GM23338 (cell line): ENCODE measurements around the gene SEMG1. TPM values are rescaled to one million over a fixed set of nuclear protein-coding genes. Genes with fewer than 3 reads are reported as not detected.

Experiments
- ATAC-seq: fragments of 200-7000 bp; cut with Tn5 transposase; 3 replicates; pipeline ENCODE4 v1.9.1; 2020
- DNase-seq: peaks from one replicate; pipeline ENCODE4 v3.0.0-alpha.2; 2015; ENCODE audit warnings: low spot score
- H2AFZ ChIP-seq: fragments of 200-600 bp; sonication (generic); 2 replicates; pipeline ENCODE4 v1.8.0; 2016; ENCODE audit warnings: antibody characterized with exemption, mild to moderate bottlenecking, moderate library complexity
- H3F3A ChIP-seq: fragments of 200-600 bp; sonication (generic); replicated peaks from 2 replicates; pipeline ENCODE4 v1.8.0; 2017; ENCODE audit warnings: antibody characterized with exemption, mixed run types, low read depth
- H3K27ac ChIP-seq: fragments of 200-600 bp; sonication (generic); 2 replicates; pipeline ENCODE4 v1.6.1; 2016; ENCODE audit warnings: low read depth
- H3K27me3 ChIP-seq: fragments of 200-600 bp; sonication (generic); 2 replicates; pipeline ENCODE4 v1.8.0; 2016; ENCODE audit warnings: mild to moderate bottlenecking, mixed run types, moderate library complexity; ENCODE audit not compliant: insufficient read depth
- H3K36me3 ChIP-seq: fragments of 200-600 bp; sonication (generic); 2 replicates; pipeline ENCODE4 v1.8.0; 2016; ENCODE audit warnings: mild to moderate bottlenecking; ENCODE audit not compliant: insufficient read depth
- H3K4me1 ChIP-seq: fragments of 200-600 bp; sonication (generic); 2 replicates; pipeline ENCODE4 v1.8.0; 2016; ENCODE audit warnings: mild to moderate bottlenecking, moderate library complexity; ENCODE audit not compliant: insufficient read depth
- H3K4me2 ChIP-seq: fragments of 200-600 bp; sonication (generic); 2 replicates; pipeline ENCODE4 v1.7.1; 2017; ENCODE audit warnings: mixed run types
- H3K4me3 ChIP-seq: fragments of 200-600 bp; sonication (generic); 2 replicates; pipeline ENCODE4 v1.6.1; 2016; ENCODE audit warnings: mixed run types
- H3K79me2 ChIP-seq: fragments of 200-600 bp; sonication (generic); replicated peaks from 2 replicates; pipeline ENCODE4 v1.8.0; 2017; ENCODE audit warnings: mild to moderate bottlenecking; ENCODE audit not compliant: insufficient read depth
- H3K9me2 ChIP-seq: fragments of 200-600 bp; sonication (generic); 2 replicates; pipeline ENCODE4 v1.8.0; 2017; ENCODE audit not compliant: insufficient read depth
- H4K20me1 ChIP-seq: fragments of 200-600 bp; sonication (generic); replicated peaks from 2 replicates; pipeline ENCODE4 v1.8.0; 2017; ENCODE audit warnings: mild to moderate bottlenecking; ENCODE audit not compliant: insufficient read depth
- H3K27ac Mint-ChIP-seq: 2 replicates; pipeline ENCODE4 v1.8.0; 2020; ENCODE audit warnings: inconsistent platforms, mild to moderate bottlenecking, moderate library complexity, mixed read lengths
- H3K27me3 Mint-ChIP-seq: 3 replicates; pipeline ENCODE4 v1.8.0; 2022; ENCODE audit warnings: low read depth, mild to moderate bottlenecking, moderate library complexity, mixed read lengths, inconsistent platforms; ENCODE audit not compliant: insufficient read depth, poor library complexity
- H3K36me3 Mint-ChIP-seq: 3 replicates; pipeline ENCODE4 v1.8.0; 2021; ENCODE audit warnings: low read depth, mild to moderate bottlenecking, inconsistent platforms, moderate library complexity, mixed read lengths
- H3K4me1 Mint-ChIP-seq: 3 replicates; pipeline ENCODE4 v1.8.0; 2020; ENCODE audit warnings: mild to moderate bottlenecking, inconsistent platforms, mixed read lengths
- H3K4me3 Mint-ChIP-seq: 3 replicates; pipeline ENCODE4 v1.8.0; 2021; ENCODE audit warnings: moderate library complexity, mild to moderate bottlenecking, inconsistent platforms, mixed read lengths
- H3K9me3 Mint-ChIP-seq: 3 replicates; pipeline ENCODE4 v1.8.0; 2020; ENCODE audit warnings: moderate library complexity, mild to moderate bottlenecking, inconsistent platforms, mixed read lengths
- CREB1 ChIP-seq: fragments of 250-450 bp; sonication (Bioruptor Pico); IDR thresholded peaks from 2 replicates; pipeline ENCODE4 v1.5.0; 2020; ENCODE audit warnings: low read depth, mild to moderate bottlenecking, moderate library complexity
- EZH2phosphoT487 ChIP-seq: fragments of 200-600 bp; sonication (generic); IDR thresholded peaks from one replicate; pipeline ENCODE4 v1.8.1; 2018; ENCODE audit warnings: antibody characterized with exemption; ENCODE audit not compliant: unreplicated experiment
- JUNB ChIP-seq: IDR thresholded peaks from one replicate; pipeline ENCODE4 v1.6.1; 2016; ENCODE audit warnings: antibody characterized with exemption; ENCODE audit not compliant: unreplicated experiment
- NANOG ChIP-seq: IDR thresholded peaks from 2 replicates; pipeline ENCODE4 v1.6.1; 2016; ENCODE audit warnings: antibody characterized with exemption, borderline replicate concordance
- POLR2AphosphoS5 ChIP-seq: IDR thresholded peaks from 2 replicates; pipeline ENCODE4 v1.6.1; 2016; ENCODE audit warnings: antibody characterized with exemption, low read depth
- STAT1 ChIP-seq: IDR thresholded peaks from one replicate; pipeline ENCODE4 v1.6.1; 2016; ENCODE audit warnings: antibody characterized with exemption; ENCODE audit not compliant: unreplicated experiment
- ZNF114 ChIP-seq: fragments of 250-450 bp; sonication (Bioruptor Pico); IDR thresholded peaks from 2 replicates; pipeline ENCODE4 v1.5.0; 2020; ENCODE audit warnings: mild to moderate bottlenecking, moderate library complexity
- ZNF331 ChIP-seq: fragments of 250-450 bp; sonication (Bioruptor Pico); IDR thresholded peaks from 2 replicates; pipeline ENCODE4 v1.5.0; 2020; ENCODE audit warnings: low read depth, mild to moderate bottlenecking, moderate library complexity
- polyA plus RNA-seq: library from polyadenylated mRNA; unstranded; fragments of >200 nt; fragmentation: Nextera tagmentation; extraction: Ambion mirVana; gene quantifications from 2 replicates; pipeline ENCODE4 v1.2.1, GENCODE V29; 2016
- total RNA-seq: library from RNA; depleted of rRNA; stranded (reverse); fragments of >200 nt; shearing (Covaris generic); gene quantifications from 2 replicates; pipeline ENCODE4 v1.2.3, GENCODE V29; 2014
- TF ChIP-seq, protein P1 (sequence below): IDR thresholded peaks from 2 replicates; pipeline ENCODE4 v1.6.1; 2016; ENCODE audit warnings: antibody characterized with exemption
- TF ChIP-seq, protein P2 (sequence below): IDR thresholded peaks from one replicate; pipeline ENCODE4 v1.6.1; 2018; ENCODE audit warnings: antibody characterized with exemption; ENCODE audit not compliant: unreplicated experiment

The SEMG1 gene
- total and polyA plus RNA-seq, 2 experiments from 2014 or later = 3.3 to 5.7 TPM

DNA sequence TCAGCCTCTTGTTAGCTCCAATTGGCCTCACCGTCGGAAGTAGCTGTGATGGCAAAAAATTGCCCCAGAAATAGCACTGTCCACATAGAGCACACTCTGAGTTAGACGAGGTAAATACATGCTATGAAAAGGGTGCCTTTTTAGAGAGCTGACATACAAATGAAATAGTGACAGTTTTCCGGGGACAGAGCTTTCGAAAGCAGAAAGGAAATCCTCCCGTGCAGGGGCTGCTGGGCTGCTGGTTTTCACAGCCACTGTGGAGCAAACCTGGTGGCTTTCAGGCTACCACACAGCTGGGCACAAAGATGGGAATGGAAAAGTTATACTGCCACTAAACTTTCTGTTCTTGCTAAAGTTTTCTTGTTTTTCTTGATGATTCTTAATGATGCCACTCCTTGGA lies 39.3 kb downstream of the SEMG1 start:
- no peak overlapping the region for H3K27ac Mint-ChIP-seq
- Histone ChIP-seq H4K20me1 (no peaks in the 10 kb centered on the region), H3F3A (no peaks in the 10 kb centered on the region), H3K4me2 (no peak overlapping the region), H3K4me1 (no peaks in the 10 kb centered on the region), H2AFZ (no peak overlapping the region), H3K27me3 (no peaks in the 10 kb centered on the region), H3K4me3 (no peak overlapping the region), H3K9me2 (no peaks in the 10 kb centered on the region), H3K79me2 (no peaks in the 10 kb centered on the region), H3K36me3 (no peaks in the 10 kb centered on the region), H3K27ac (no peak overlapping the region)
- no peaks in the 10 kb centered on the region for H3K4me1 Mint-ChIP-seq
- H3K27me3 Mint-ChIP-seq = peaks cover under 1% of the 10 kb centered on the region
- ATAC-seq (no peak), DNase-seq (no peak)
- H3K36me3 Mint-ChIP-seq = no peaks in the 10 kb centered on the region
- no peak for TF ChIP-seq POLR2AphosphoS5
- no peak for TF ChIP-seq STAT1
- H3K9me3 Mint-ChIP-seq = no peaks in the 10 kb centered on the region
- H3K4me3 Mint-ChIP-seq = no peak overlapping the region

DNA sequence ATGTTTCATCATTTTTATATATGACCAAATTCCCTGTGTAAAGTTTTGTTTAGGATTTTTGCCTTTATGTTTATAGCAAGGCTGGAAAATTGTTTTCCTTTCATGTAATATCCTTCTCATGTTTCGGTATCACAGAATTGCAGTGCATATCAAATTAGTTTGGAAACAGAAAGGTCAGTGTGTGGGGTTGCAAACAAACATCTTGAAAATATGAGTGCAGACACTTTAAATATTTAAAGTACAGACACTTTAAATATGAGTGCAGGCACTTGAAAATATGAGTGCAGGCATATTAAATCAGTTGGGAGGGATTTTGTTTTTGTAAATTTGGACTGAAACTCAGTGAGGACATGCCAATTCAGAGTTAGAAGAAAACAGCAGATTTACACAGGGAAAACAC lies 41.0 kb downstream of the SEMG1 start:
- Histone ChIP-seq H3K79me2 (no peaks in the 10 kb centered on the region), H3F3A (no peaks in the 10 kb centered on the region), H3K27ac (no peak overlapping the region), H3K9me2 (no peaks in the 10 kb centered on the region), H4K20me1 (no peaks in the 10 kb centered on the region), H3K4me2 (no peak overlapping the region), H2AFZ (no peak overlapping the region), H3K27me3 (no peaks in the 10 kb centered on the region), H3K4me3 (no peak overlapping the region), H3K36me3 (no peaks in the 10 kb centered on the region), H3K4me1 (no peaks in the 10 kb centered on the region)
- ATAC-seq (no peak), DNase-seq (no peak)
- Mint-ChIP-seq H3K9me3 (no peaks in the 10 kb centered on the region), H3K36me3 (no peaks in the 10 kb centered on the region), H3K4me3 (no peak overlapping the region), H3K27ac (no peak overlapping the region), H3K4me1 (no peaks in the 10 kb centered on the region), H3K27me3 (peaks cover 4% of the 10 kb centered on the region)
- no peak for TF ChIP-seq EZH2phosphoT487
- no peak for TF ChIP-seq ZNF331 (CRISPR knock-in tag)
- TF ChIP-seq POLR2AphosphoS5 = no peak
- TF ChIP-seq ZNF114 (CRISPR knock-in tag) = no peak
- no peak for TF ChIP-seq STAT1
- TF ChIP-seq, protein P1, sequence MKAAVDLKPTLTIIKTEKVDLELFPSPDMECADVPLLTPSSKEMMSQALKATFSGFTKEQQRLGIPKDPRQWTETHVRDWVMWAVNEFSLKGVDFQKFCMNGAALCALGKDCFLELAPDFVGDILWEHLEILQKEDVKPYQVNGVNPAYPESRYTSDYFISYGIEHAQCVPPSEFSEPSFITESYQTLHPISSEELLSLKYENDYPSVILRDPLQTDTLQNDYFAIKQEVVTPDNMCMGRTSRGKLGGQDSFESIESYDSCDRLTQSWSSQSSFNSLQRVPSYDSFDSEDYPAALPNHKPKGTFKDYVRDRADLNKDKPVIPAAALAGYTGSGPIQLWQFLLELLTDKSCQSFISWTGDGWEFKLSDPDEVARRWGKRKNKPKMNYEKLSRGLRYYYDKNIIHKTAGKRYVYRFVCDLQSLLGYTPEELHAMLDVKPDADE = no peak
- TF ChIP-seq, protein P2, sequence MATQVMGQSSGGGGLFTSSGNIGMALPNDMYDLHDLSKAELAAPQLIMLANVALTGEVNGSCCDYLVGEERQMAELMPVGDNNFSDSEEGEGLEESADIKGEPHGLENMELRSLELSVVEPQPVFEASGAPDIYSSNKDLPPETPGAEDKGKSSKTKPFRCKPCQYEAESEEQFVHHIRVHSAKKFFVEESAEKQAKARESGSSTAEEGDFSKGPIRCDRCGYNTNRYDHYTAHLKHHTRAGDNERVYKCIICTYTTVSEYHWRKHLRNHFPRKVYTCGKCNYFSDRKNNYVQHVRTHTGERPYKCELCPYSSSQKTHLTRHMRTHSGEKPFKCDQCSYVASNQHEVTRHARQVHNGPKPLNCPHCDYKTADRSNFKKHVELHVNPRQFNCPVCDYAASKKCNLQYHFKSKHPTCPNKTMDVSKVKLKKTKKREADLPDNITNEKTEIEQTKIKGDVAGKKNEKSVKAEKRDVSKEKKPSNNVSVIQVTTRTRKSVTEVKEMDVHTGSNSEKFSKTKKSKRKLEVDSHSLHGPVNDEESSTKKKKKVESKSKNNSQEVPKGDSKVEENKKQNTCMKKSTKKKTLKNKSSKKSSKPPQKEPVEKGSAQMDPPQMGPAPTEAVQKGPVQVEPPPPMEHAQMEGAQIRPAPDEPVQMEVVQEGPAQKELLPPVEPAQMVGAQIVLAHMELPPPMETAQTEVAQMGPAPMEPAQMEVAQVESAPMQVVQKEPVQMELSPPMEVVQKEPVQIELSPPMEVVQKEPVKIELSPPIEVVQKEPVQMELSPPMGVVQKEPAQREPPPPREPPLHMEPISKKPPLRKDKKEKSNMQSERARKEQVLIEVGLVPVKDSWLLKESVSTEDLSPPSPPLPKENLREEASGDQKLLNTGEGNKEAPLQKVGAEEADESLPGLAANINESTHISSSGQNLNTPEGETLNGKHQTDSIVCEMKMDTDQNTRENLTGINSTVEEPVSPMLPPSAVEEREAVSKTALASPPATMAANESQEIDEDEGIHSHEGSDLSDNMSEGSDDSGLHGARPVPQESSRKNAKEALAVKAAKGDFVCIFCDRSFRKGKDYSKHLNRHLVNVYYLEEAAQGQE = no peak
- no peak for TF ChIP-seq CREB1
- no peak for TF ChIP-seq JUNB
- TF ChIP-seq NANOG = no peak
